B cell (primary cell): Measurements from ENCODE around the gene PRKCA. TPM values are rescaled to one million over a fixed set of nuclear protein-coding genes. Genes with fewer than 3 reads are reported as not detected.

Source experiments
- ATAC-seq: fragments of 200-7000 bp; cut with Tn5 transposase; one replicate; pipeline ENCODE4 v1.10.0; 2021; ENCODE audit warnings: low read depth, mild to moderate bottlenecking, moderate number of reproducible peaks, moderate library complexity
- CTCF ChIA-PET: fragments of 350-600 bp; sonication (Branson Sonifier 250); formaldehyde crosslinking; loops from one replicate; lab custom pipeline; 2021; ENCODE audit warnings: antibody characterized with exemption, inconsistent platforms; lab: Charles Lee
- POLR2A ChIA-PET: fragments of 350-600 bp; sonication (Branson Sonifier 250); formaldehyde crosslinking; loops from one replicate; lab custom pipeline; 2021; ENCODE audit warnings: antibody characterized with exemption; lab: Charles Lee
- DNase-seq: peaks from one replicate; pipeline ENCODE4 v3.0.0; 2013
- H2AFZ ChIP-seq: 2 replicates; pipeline ENCODE4 v1.6.1; 2012; ENCODE audit warnings: mild to moderate bottlenecking, low read depth, low read length; ENCODE audit not compliant: insufficient read depth, poor library complexity, severe bottlenecking
- H3K27ac ChIP-seq, 2 donors: 1 replicate in 1 of 2; 2 replicates in 1 of 2; pipeline ENCODE4 v1.5.1; 2012 to 2013; ENCODE audit warnings: low read length in 2 of 2, mild to moderate bottlenecking in 2 of 2, moderate library complexity in 1 of 2
- H3K27me3 ChIP-seq, 4 experiments: fragments of 200-600 bp in 1 of 4; sonication (generic) in 1 of 4; replicated peaks in 1 of 4; 1 replicate in 2 of 4; 2 replicates in 2 of 4; pipeline versions ENCODE4 v1.6.1 to v1.7.0; 2013 to 2016; ENCODE audit warnings: low read length in 3 of 4, mild to moderate bottlenecking in 2 of 4, mixed read lengths in 1 of 4, moderate library complexity in 1 of 4; ENCODE audit not compliant: insufficient read depth in 4 of 4, control insufficient read depth in 3 of 4; ENCODE audit errors: control extremely low read depth in 1 of 4
- H3K36me3 ChIP-seq, 2 experiments: replicated peaks in 1 of 2; 1 replicate in 1 of 2; 2 replicates in 1 of 2; pipeline versions ENCODE4 v1.6.1 to v1.7.1; 2013; ENCODE audit warnings: low read length in 1 of 2; ENCODE audit not compliant: insufficient read depth in 2 of 2, control insufficient read depth in 1 of 2; ENCODE audit errors: control extremely low read depth in 1 of 2, extremely low read depth in 1 of 2
- H3K4me1 ChIP-seq, 2 donors: fragments of 200-600 bp in 1 of 2; sonication (generic) in 1 of 2; 1 replicate in 1 of 2; 2 replicates in 1 of 2; pipeline versions ENCODE4 v1.5.1 to v1.6.1; 2013 to 2017; ENCODE audit warnings: low read length in 2 of 2; ENCODE audit not compliant: control insufficient read depth in 2 of 2, insufficient read depth in 2 of 2
- H3K4me2 ChIP-seq: replicated peaks from 2 replicates; pipeline ENCODE3; 2012; ENCODE audit warnings: mild to moderate bottlenecking, low read depth, low read length; ENCODE audit not compliant: poor library complexity, severe bottlenecking
- H3K4me3 ChIP-seq, 5 experiments: fragments of 200-600 bp in 1 of 5; sonication (generic) in 1 of 5; 1 replicate in 3 of 5; 2 replicates in 2 of 5; pipeline versions ENCODE4 v1.5.1 to v1.7.0; 2011 to 2016; ENCODE audit warnings: low read length in 4 of 5, mild to moderate bottlenecking in 4 of 5, low read depth in 2 of 5, control low read depth in 1 of 5, moderate library complexity in 1 of 5; ENCODE audit not compliant: insufficient read depth in 1 of 5; ENCODE audit errors: control extremely low read depth in 1 of 5, extremely low read depth in 1 of 5
- H3K79me2 ChIP-seq: fragments of 200-600 bp; sonication (generic); one replicate; pipeline ENCODE4 v1.6.0; 2016; ENCODE audit warnings: low read length; ENCODE audit not compliant: control insufficient read depth, insufficient read depth
- H3K9ac ChIP-seq: fragments of 200-600 bp; sonication (generic); 2 replicates; pipeline ENCODE4 v1.6.1; 2017; ENCODE audit warnings: mild to moderate bottlenecking, low read length, moderate library complexity
- H3K9me3 ChIP-seq, 3 donors: one replicate each; pipeline versions ENCODE4 v1.6.1 to v1.7.1; 2013; ENCODE audit warnings: low read length in 2 of 3; ENCODE audit not compliant: control insufficient read depth in 2 of 3, insufficient read depth in 1 of 3; ENCODE audit errors: control extremely low read depth in 1 of 3
- H4K20me1 ChIP-seq: 2 replicates; pipeline ENCODE4 v1.6.0; 2012; ENCODE audit warnings: mild to moderate bottlenecking, low read length; ENCODE audit not compliant: insufficient read depth, control insufficient read depth, poor library complexity, severe bottlenecking
- H3K27ac Mint-ChIP-seq: one replicate; pipeline ENCODE4 v1.8.0; 2021; ENCODE audit warnings: mixed read lengths
- H3K27me3 Mint-ChIP-seq: one replicate; pipeline ENCODE4 v1.8.0; 2021; ENCODE audit warnings: mixed read lengths
- H3K4me1 Mint-ChIP-seq: one replicate; pipeline ENCODE4 v1.8.0; 2021; ENCODE audit warnings: mixed read lengths
- H3K4me3 Mint-ChIP-seq: one replicate; pipeline ENCODE4 v1.8.0; 2021; ENCODE audit warnings: mixed read lengths
- H3K9me3 Mint-ChIP-seq: one replicate; pipeline ENCODE4 v1.8.0; 2022; ENCODE audit warnings: mixed read lengths; ENCODE audit not compliant: insufficient read depth
- EZH2 ChIP-seq: IDR thresholded peaks from 2 replicates; pipeline ENCODE4 v1.6.1; 2012; ENCODE audit warnings: borderline replicate concordance, low read depth, mild to moderate bottlenecking, moderate library complexity, low read length; ENCODE audit not compliant: insufficient read depth, poor library complexity, severe bottlenecking
- WGBS: methylation state at CpG from one replicate; pipeline ENCODE4 v1.1.5; 2013; ENCODE audit warnings: missing lambda C conversion rate; ENCODE audit not compliant: insufficient coverage; 5-methylcytosine and 5-hydroxymethylcytosine counted together
- intact Hi-C: fragments of 100-400 bp; cut with micrococcal nuclease; formaldehyde crosslinking; loops from one replicate; pipeline ENCODE4 v1.10.0; 2022
- polyA plus RNA-seq: library from polyadenylated mRNA; depleted of rRNA; stranded (reverse); fragments of >200 nt; gene quantifications from 2 replicates; pipeline ENCODE4 v1.2.3, GENCODE V29; 2012
- total RNA-seq, 2 donors: library from RNA; stranded (reverse); fragments of 120-200 nt in 1 of 2; gene quantifications; 1 replicate in 1 of 2; 2 replicates in 1 of 2; pipeline versions ENCODE4 v1.2.3 to v1.2.4, GENCODE V29; 2013 to 2022
- TF ChIP-seq, protein P1 (sequence below): fragments of 200-600 bp; IDR thresholded peaks from one replicate; pipeline ENCODE4 v1.8.0; 2022; ENCODE audit warnings: antibody characterized with exemption, mild to moderate bottlenecking

PRKCA gene
- total and polyA plus RNA-seq, 2 donors (not counting 1 experiment from before 2014, with no cell fraction given) = 0.33 to 7.7 TPM

GRCh38 chr17:66395961-66396360 is 93.5 kb downstream of the PRKCA start:
- Histone ChIP-seq H4K20me1 (no peaks in the 10 kb centered on the region), H3K4me3 (no peak overlapping the region), H3K27ac (no peak overlapping the region), H3K9me3 (no peaks in the 10 kb centered on the region), H3K9ac (no peak overlapping the region), H3K36me3 (no peaks in the 10 kb centered on the region), H3K27me3 (no peaks in the 10 kb centered on the region), H2AFZ (no peak overlapping the region), H3K4me2 (no peak overlapping the region), H3K4me1 (no peaks in the 10 kb centered on the region), H3K79me2 (no peaks in the 10 kb centered on the region)
- ChIA-PET POLR2A (no interaction called here), CTCF (no interaction called here)
- H3K27ac Mint-ChIP-seq = no peak overlapping the region
- TF ChIP-seq EZH2 = no peak
- TF ChIP-seq, protein P1, sequence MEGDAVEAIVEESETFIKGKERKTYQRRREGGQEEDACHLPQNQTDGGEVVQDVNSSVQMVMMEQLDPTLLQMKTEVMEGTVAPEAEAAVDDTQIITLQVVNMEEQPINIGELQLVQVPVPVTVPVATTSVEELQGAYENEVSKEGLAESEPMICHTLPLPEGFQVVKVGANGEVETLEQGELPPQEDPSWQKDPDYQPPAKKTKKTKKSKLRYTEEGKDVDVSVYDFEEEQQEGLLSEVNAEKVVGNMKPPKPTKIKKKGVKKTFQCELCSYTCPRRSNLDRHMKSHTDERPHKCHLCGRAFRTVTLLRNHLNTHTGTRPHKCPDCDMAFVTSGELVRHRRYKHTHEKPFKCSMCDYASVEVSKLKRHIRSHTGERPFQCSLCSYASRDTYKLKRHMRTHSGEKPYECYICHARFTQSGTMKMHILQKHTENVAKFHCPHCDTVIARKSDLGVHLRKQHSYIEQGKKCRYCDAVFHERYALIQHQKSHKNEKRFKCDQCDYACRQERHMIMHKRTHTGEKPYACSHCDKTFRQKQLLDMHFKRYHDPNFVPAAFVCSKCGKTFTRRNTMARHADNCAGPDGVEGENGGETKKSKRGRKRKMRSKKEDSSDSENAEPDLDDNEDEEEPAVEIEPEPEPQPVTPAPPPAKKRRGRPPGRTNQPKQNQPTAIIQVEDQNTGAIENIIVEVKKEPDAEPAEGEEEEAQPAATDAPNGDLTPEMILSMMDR = no peak
- no peaks in the 10 kb centered on the region for H3K9me3 Mint-ChIP-seq
- intact Hi-C loops = no loop called here
- no peaks in the 10 kb centered on the region for H3K27me3 Mint-ChIP-seq
- H3K4me3 Mint-ChIP-seq = no peak overlapping the region
- H3K4me1 Mint-ChIP-seq = peaks cover 1% of the 10 kb centered on the region
- ATAC-seq (no peak), DNase-seq (no peak)

GRCh38 chr17:66397486-66397885 is 95.1 kb downstream of the PRKCA start:
- Histone ChIP-seq H3K4me2 (no peak overlapping the region), H3K27ac (no peak overlapping the region), H4K20me1 (no peaks in the 10 kb centered on the region), H3K9me3 (no peaks in the 10 kb centered on the region), H3K27me3 (no peaks in the 10 kb centered on the region), H3K4me1 (no peaks in the 10 kb centered on the region), H3K9ac (no peak overlapping the region), H3K36me3 (no peaks in the 10 kb centered on the region), H2AFZ (no peak overlapping the region), H3K4me3 (no peak overlapping the region), H3K79me2 (no peaks in the 10 kb centered on the region)
- ChIA-PET POLR2A (no interaction called here), CTCF (no interaction called here)
- Mint-ChIP-seq H3K4me3 (no peak overlapping the region), H3K9me3 (no peaks in the 10 kb centered on the region), H3K27me3 (no peaks in the 10 kb centered on the region), H3K27ac (no peak overlapping the region), H3K4me1 (no peaks in the 10 kb centered on the region)
- intact Hi-C loops = no loop called here
- ATAC-seq (no peak), DNase-seq (no peak)
- WGBS = 67% methylated on average over 2 of the region's 3 CpGs
- no peak for TF ChIP-seq EZH2
- TF ChIP-seq, protein P1 = no peak
